ENCODE data around the gene TEAD2.
"Not testable (repeated sequence)": the region's sequence is repeated elsewhere in the genome, so short reads cannot be mapped to it uniquely, and the experiment has no call there.

The TEAD2 gene

GRCh38 chr19:49387936-49388372 is 25.7 kb upstream of the TEAD2 start, which contains the start of gene KASH5:
TSS of gene KASH5 (plus strand) at chr19:49388249. CDS start at chr19:49390884, 2,635 bp downstream.
- peak; percentile 63 to 88 (median 66) for DNase-seq (ENCODE audit: low read depth in 2 of 3, low spot score in 1 of 3)

- no peak for DNase-seq (ENCODE audit: low read depth in 2 of 3, low spot score in 1 of 3)
These were observed 21.4 kb upstream of the TEAD2 start for GRCh38 chr19:49383599-49383998.

- DNase-seq (ENCODE audit: low read depth in 2 of 3, low spot score in 1 of 3), result no peak
These were observed 20.4 kb upstream of the TEAD2 start for GRCh38 chr19:49382639-49383038.

GRCh38 chr19:49380391-49380790 is 18.2 kb upstream of the TEAD2 start:
- no peak for DNase-seq (ENCODE audit: low read depth in 2 of 3, low spot score in 1 of 3)

- no peak for DNase-seq (ENCODE audit: low read depth in 2 of 3, low spot score in 1 of 3)
These were observed 16.3 kb upstream of the TEAD2 start for GRCh38 chr19:49378512-49378911.

- DNase-seq (ENCODE audit: low read depth in 2 of 3, low spot score in 1 of 3), result no peak
These were observed 12.6 kb upstream of the TEAD2 start for GRCh38 chr19:49374665-49375434.

- not testable (repeated sequence) for DNase-seq (ENCODE audit: low read depth in 2 of 3, low spot score in 1 of 3)
These were observed 11.0 kb upstream of the TEAD2 start for GRCh38 chr19:49373174-49373573.

GRCh38 chr19:49371184-49371583 is 9.0 kb upstream of the TEAD2 start:
- no peak for DNase-seq (ENCODE audit: low read depth in 2 of 3, low spot score in 1 of 3)

- DNase-seq (ENCODE audit: low read depth in 2 of 3, low spot score in 1 of 3), result no peak
These were observed 6.6 kb upstream of the TEAD2 start for GRCh38 chr19:49368711-49369358.

GRCh38 chr19:49366110-49366509 is 3.9 kb upstream of the TEAD2 start:
- no peak for DNase-seq (ENCODE audit: low read depth in 2 of 3, low spot score in 1 of 3)

- no peak for DNase-seq (ENCODE audit: low read depth in 2 of 3, low spot score in 1 of 3)
These were observed 2.0 kb upstream of the TEAD2 start for GRCh38 chr19:49364083-49364737.

GRCh38 chr19:49363268-49364082 is 1.3 kb upstream of the TEAD2 start, which contains the start of gene DKKL1:
TSS of gene DKKL1 (plus strand) at chr19:49363877. CDS start at chr19:49363999, 122 bp downstream.
- DNase-seq (ENCODE audit: low read depth in 2 of 3, low spot score in 1 of 3), result peak; percentile 75 to 87 (median 85)

- DNase-seq (ENCODE audit: low read depth in 2 of 3, low spot score in 1 of 3), result no peak
These were observed 682 bp upstream of the TEAD2 start for GRCh38 chr19:49362929-49363267.

- no peak for DNase-seq (ENCODE audit: low read depth in 2 of 3, low spot score in 1 of 3)
These were observed 673 bp downstream of the TEAD2 start for GRCh38 chr19:49361438-49362047.

- no peak for DNase-seq (ENCODE audit: low read depth in 2 of 3, low spot score in 1 of 3)
These were observed 2.1 kb downstream of the TEAD2 start for GRCh38 chr19:49359851-49360820.

GRCh38 chr19:49357186-49357585 is 5.0 kb downstream of the TEAD2 start:
- no peak for DNase-seq (ENCODE audit: low read depth in 2 of 3, low spot score in 1 of 3)

- DNase-seq (ENCODE audit: low read depth in 2 of 3, low spot score in 1 of 3), result no peak
These were observed 5.8 kb downstream of the TEAD2 start for GRCh38 chr19:49356382-49356781.

GRCh38 chr19:49355909-49356353 is 6.3 kb downstream of the TEAD2 start:
- DNase-seq (ENCODE audit: low read depth in 2 of 3, low spot score in 1 of 3), result no peak

- DNase-seq (ENCODE audit: low read depth in 2 of 3, low spot score in 1 of 3), result no peak
These were observed 12.6 kb downstream of the TEAD2 start for GRCh38 chr19:49349567-49349966.
